ENCODE results near the gene IKZF2. TPM values are rescaled to one million over a fixed set of nuclear protein-coding genes. Genes with fewer than 3 reads are reported as not detected.

The IKZF2 gene
- total and polyA plus RNA-seq, 2 experiments from 2014 or later, result 2.6 to 10.1 TPM

DNA sequence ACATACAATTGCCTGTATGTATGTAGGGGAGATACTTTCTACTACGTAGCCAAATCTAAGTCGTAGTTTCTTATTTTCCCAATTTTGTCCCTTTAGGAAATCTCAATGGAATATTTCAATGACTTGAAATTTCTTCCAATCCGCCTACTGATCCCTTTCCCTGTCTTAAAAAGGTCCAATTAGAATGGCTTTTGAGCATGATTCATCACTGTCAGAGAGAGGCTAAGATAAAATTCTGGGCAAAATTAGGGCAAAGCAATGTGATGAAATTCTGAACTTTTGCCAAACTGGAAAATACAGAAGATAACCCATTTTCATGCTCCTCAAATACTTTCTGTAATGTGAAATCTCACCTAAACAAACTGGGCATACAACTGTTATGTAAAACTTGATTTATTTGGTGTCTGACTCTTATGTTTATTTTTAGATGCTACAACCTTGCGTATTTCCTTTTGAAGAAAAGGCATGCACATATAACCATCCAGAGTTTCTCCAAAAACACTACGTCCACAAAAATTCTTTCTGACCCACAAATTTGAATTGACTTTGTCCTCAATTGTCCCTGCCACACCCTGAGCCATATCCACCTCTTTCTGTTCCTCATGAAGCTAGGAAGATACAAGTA, 147.1 kb downstream of the IKZF2 start:
- ATAC-seq, result no peak
- Histone ChIP-seq H3K27me3 (ENCODE audit: insufficient read depth) (no peaks in the 10 kb centered on the region), H3F3A (replicated peaks; ENCODE audit: low read depth) (no peaks in the 10 kb centered on the region), H3K79me2 (replicated peaks; ENCODE audit: insufficient read depth) (no peaks in the 10 kb centered on the region), H3K9me2 (ENCODE audit: insufficient read depth) (no peaks in the 10 kb centered on the region), H3K27ac (ENCODE audit: low read depth) (no peak overlapping the region), H2AFZ (no peak overlapping the region), H4K20me1 (replicated peaks; ENCODE audit: insufficient read depth) (no peaks in the 10 kb centered on the region), H3K4me2 (no peak overlapping the region), H3K4me1 (ENCODE audit: insufficient read depth) (peaks cover 3% of the 10 kb centered on the region; the same call in 1 of the 2 replicates), H3K4me3 (no peak overlapping the region), H3K36me3 (ENCODE audit: insufficient read depth) (no peaks in the 10 kb centered on the region)
- Mint-ChIP-seq H3K4me1 (peaks cover 7% of the 10 kb centered on the region; the same call in 2 of the 3 replicates), H3K27ac (peak overlapping the region; percentile 1), H3K4me3 (no peak overlapping the region), H3K36me3 (ENCODE audit: low read depth) (no peaks in the 10 kb centered on the region; the same call in 2 of the 3 replicates), H3K9me3 (no peaks in the 10 kb centered on the region), H3K27me3 (ENCODE audit: insufficient read depth, low read depth, poor library complexity) (no peaks in the 10 kb centered on the region)
- no peak for DNase-seq (ENCODE audit: low spot score)
- TF ChIP-seq ETS1 (IDR thresholded peaks at IDR 0.05), result no peak
- TF ChIP-seq CTCF (conservative IDR thresholded peaks at IDR 0.05; ENCODE audit: low read depth in 2 of 2), result no peak
- TF ChIP-seq NANOG (IDR thresholded peaks at IDR 0.05; ENCODE audit: borderline replicate concordance), result no peak
- TF ChIP-seq POLR2AphosphoS5 (IDR thresholded peaks at IDR 0.05; ENCODE audit: low read depth), result no peak
- no peak for TF ChIP-seq REST (IDR thresholded peaks at IDR 0.05; ENCODE audit: unreplicated experiment)
- TF ChIP-seq STAT1 (IDR thresholded peaks at IDR 0.05; ENCODE audit: unreplicated experiment), result no peak
- TF ChIP-seq JUNB (IDR thresholded peaks at IDR 0.05; ENCODE audit: unreplicated experiment), result no peak
- no peak for TF ChIP-seq ZNF331 (CRISPR knock-in tag; IDR thresholded peaks at IDR 0.05; ENCODE audit: low read depth)
- TF ChIP-seq, protein P1, sequence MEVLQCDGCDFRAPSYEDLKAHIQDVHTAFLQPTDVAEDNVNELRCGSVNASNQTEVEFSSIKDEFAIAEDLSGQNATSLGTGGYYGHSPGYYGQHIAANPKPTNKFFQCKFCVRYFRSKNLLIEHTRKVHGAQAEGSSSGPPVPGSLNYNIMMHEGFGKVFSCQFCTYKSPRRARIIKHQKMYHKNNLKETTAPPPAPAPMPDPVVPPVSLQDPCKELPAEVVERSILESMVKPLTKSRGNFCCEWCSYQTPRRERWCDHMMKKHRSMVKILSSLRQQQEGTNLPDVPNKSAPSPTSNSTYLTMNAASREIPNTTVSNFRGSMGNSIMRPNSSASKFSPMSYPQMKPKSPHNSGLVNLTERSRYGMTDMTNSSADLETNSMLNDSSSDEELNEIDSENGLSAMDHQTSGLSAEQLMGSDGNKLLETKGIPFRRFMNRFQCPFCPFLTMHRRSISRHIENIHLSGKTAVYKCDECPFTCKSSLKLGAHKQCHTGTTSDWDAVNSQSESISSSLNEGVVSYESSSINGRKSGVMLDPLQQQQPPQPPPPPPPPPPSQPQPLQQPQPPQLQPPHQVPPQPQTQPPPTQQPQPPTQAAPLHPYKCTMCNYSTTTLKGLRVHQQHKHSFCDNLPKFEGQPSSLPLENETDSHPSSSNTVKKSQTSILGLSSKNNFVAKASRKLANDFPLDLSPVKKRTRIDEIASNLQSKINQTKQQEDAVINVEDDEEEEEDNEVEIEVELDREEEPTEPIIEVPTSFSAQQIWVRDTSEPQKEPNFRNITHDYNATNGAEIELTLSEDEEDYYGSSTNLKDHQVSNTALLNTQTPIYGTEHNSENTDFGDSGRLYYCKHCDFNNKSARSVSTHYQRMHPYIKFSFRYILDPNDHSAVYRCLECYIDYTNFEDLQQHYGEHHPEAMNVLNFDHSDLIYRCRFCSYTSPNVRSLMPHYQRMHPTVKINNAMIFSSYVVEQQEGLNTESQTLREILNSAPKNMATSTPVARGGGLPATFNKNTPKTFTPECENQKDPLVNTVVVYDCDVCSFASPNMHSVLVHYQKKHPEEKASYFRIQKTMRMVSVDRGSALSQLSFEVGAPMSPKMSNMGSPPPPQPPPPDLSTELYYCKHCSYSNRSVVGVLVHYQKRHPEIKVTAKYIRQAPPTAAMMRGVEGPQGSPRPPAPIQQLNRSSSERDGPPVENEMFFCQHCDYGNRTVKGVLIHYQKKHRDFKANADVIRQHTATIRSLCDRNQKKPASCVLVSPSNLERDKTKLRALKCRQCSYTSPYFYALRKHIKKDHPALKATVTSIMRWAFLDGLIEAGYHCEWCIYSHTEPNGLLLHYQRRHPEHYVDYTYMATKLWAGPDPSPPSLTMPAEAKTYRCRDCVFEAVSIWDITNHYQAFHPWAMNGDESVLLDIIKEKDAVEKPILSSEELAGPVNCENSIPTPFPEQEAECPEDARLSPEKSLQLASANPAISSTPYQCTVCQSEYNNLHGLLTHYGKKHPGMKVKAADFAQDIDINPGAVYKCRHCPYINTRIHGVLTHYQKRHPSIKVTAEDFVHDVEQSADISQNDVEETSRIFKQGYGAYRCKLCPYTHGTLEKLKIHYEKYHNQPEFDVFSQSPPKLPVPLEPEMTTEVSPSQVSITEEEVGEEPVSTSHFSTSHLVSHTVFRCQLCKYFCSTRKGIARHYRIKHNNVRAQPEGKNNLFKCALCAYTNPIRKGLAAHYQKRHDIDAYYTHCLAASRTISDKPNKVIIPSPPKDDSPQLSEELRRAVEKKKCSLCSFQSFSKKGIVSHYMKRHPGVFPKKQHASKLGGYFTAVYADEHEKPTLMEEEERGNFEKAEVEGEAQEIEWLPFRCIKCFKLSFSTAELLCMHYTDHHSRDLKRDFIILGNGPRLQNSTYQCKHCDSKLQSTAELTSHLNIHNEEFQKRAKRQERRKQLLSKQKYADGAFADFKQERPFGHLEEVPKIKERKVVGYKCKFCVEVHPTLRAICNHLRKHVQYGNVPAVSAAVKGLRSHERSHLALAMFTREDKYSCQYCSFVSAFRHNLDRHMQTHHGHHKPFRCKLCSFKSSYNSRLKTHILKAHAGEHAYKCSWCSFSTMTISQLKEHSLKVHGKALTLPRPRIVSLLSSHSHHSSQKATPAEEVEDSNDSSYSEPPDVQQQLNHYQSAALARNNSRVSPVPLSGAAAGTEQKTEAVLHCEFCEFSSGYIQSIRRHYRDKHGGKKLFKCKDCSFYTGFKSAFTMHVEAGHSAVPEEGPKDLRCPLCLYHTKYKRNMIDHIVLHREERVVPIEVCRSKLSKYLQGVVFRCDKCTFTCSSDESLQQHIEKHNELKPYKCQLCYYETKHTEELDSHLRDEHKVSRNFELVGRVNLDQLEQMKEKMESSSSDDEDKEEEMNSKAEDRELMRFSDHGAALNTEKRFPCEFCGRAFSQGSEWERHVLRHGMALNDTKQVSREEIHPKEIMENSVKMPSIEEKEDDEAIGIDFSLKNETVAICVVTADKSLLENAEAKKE (CRISPR knock-in tag; IDR thresholded peaks at IDR 0.05), result no peak
- TF ChIP-seq EZH2phosphoT487 (IDR thresholded peaks at IDR 0.05; ENCODE audit: unreplicated experiment), result no peak
- no peak for TF ChIP-seq CREB1 (CRISPR knock-in tag; IDR thresholded peaks at IDR 0.05; ENCODE audit: low read depth)
- no peak for TF ChIP-seq ZNF114 (CRISPR knock-in tag; IDR thresholded peaks at IDR 0.05)
- TF ChIP-seq EZH2 (IDR thresholded peaks at IDR 0.05; ENCODE audit: low read depth, unreplicated experiment), result no peak
